Measurements from ENCODE around the gene CLTB.

Gene CLTB

GRCh38 chr5:176406436-176407052 is 9.8 kb downstream of the CLTB start:
- Histone ChIP-seq H3K4me3 (ENCODE audit: control insufficient read depth in 1 of 7, extremely low read depth in 1 of 7, insufficient read depth in 4 of 7, low read depth in 2 of 7, low read length in 6 of 7) (no peak overlapping the region), H3K36me3 (ENCODE audit: control insufficient read depth in 4 of 4, insufficient read depth in 4 of 4, low read length in 3 of 4) (peaks cover 3 to 21% (median 14%) of the 10 kb centered on the region in 4 experiments), H3K4me1 (ENCODE audit: control extremely low read depth in 1 of 4, control insufficient read depth in 4 of 4, insufficient read depth in 4 of 4, low read length in 3 of 4) (no peaks in the 10 kb centered on the region), H3K9me3 (ENCODE audit: control extremely low read depth in 1 of 5, control insufficient read depth in 4 of 5, insufficient read depth in 2 of 5, low read depth in 1 of 5, low read length in 4 of 5) (no peaks in the 10 kb centered on the region), H3K27ac (ENCODE audit: insufficient read depth in 1 of 2, low read depth in 1 of 2, low read length in 2 of 2, poor library complexity in 1 of 2, severe bottlenecking in 2 of 2) (no peak overlapping the region), H3K27me3 (replicated peaks in 2 of 5; ENCODE audit: control insufficient read depth in 4 of 5, insufficient read depth in 5 of 5, low read length in 4 of 5) (no peaks in the 10 kb centered on the region)
- POLR2A ChIA-PET = no interaction called here
- WGBS (ENCODE audit: insufficient coverage) = 96% methylated on average over 7 of the region's 9 CpGs
- CTCF ChIA-PET = interaction anchor here (0.9 to 2.0 kb wide), 5 partner anchors 9 to 172 kb away, joined by 3 to 7 read pairs (median 3); no protein-coding TSS in a partner anchor
- no peak for DNase-seq

GRCh38 chr5:176405656-176406435 is 10.5 kb downstream of the CLTB start:
- ChIA-PET CTCF (interaction anchor here (1.3 to 2.0 kb wide), 2 partner anchors 12 to 15 kb away, joined by 3 to 6 read pairs; no protein-coding TSS in a partner anchor), POLR2A (no interaction called here)
- H3K9me3 ChIP-seq (ENCODE audit: control extremely low read depth in 1 of 5, control insufficient read depth in 4 of 5, insufficient read depth in 2 of 5, low read depth in 1 of 5, low read length in 4 of 5) = no peaks in the 10 kb centered on the region
- peaks cover 3 to 21% (median 14%) of the 10 kb centered on the region in 4 experiments for H3K36me3 ChIP-seq (ENCODE audit: control insufficient read depth in 4 of 4, insufficient read depth in 4 of 4, low read length in 3 of 4)
- no peaks in the 10 kb centered on the region for H3K4me1 ChIP-seq (ENCODE audit: control extremely low read depth in 1 of 4, control insufficient read depth in 4 of 4, insufficient read depth in 4 of 4, low read length in 3 of 4)
- H3K27me3 ChIP-seq (replicated peaks in 2 of 5; ENCODE audit: control insufficient read depth in 4 of 5, insufficient read depth in 5 of 5, low read length in 4 of 5) = no peaks in the 10 kb centered on the region
- WGBS (ENCODE audit: insufficient coverage) = 95% methylated on average over 16 of the region's 20 CpGs
- DNase-seq = no peak
- H3K4me3 ChIP-seq (ENCODE audit: control insufficient read depth in 1 of 7, extremely low read depth in 1 of 7, insufficient read depth in 4 of 7, low read depth in 2 of 7, low read length in 6 of 7) = no peak overlapping the region
- H3K27ac ChIP-seq (ENCODE audit: insufficient read depth in 1 of 2, low read depth in 1 of 2, low read length in 2 of 2, poor library complexity in 1 of 2, severe bottlenecking in 2 of 2) = no peak overlapping the region

GRCh38 chr5:176401281-176402205 is 14.8 kb downstream of the CLTB start:
- CTCF ChIA-PET = interaction anchor here (1.5 kb wide), 1 partner anchor 10 kb away, joined by 4 read pairs; no protein-coding TSS in a partner anchor
- H3K9me3 ChIP-seq (ENCODE audit: control extremely low read depth in 1 of 5, control insufficient read depth in 4 of 5, insufficient read depth in 2 of 5, low read depth in 1 of 5, low read length in 4 of 5) = no peaks in the 10 kb centered on the region
- no peak overlapping the region for H3K4me3 ChIP-seq (ENCODE audit: control insufficient read depth in 1 of 7, extremely low read depth in 1 of 7, insufficient read depth in 4 of 7, low read depth in 2 of 7, low read length in 6 of 7)
- peaks cover 0 to 15% (median 11%) of the 10 kb centered on the region in 4 experiments for H3K36me3 ChIP-seq (ENCODE audit: control insufficient read depth in 4 of 4, insufficient read depth in 4 of 4, low read length in 3 of 4)
- DNase-seq = no peak
- H3K27ac ChIP-seq (ENCODE audit: insufficient read depth in 1 of 2, low read depth in 1 of 2, low read length in 2 of 2, poor library complexity in 1 of 2, severe bottlenecking in 2 of 2) = no peak overlapping the region
- H3K4me1 ChIP-seq (ENCODE audit: control extremely low read depth in 1 of 4, control insufficient read depth in 4 of 4, insufficient read depth in 4 of 4, low read length in 3 of 4) = no peaks in the 10 kb centered on the region
- WGBS (ENCODE audit: insufficient coverage) = 96% methylated on average over 16 of the region's 22 CpGs
- POLR2A ChIA-PET = no interaction called here
- no peaks in the 10 kb centered on the region for H3K27me3 ChIP-seq (replicated peaks in 2 of 5; ENCODE audit: control insufficient read depth in 4 of 5, insufficient read depth in 5 of 5, low read length in 4 of 5)

- DNase-seq = no peak
- Histone ChIP-seq H3K4me3 (ENCODE audit: control insufficient read depth in 1 of 7, extremely low read depth in 1 of 7, insufficient read depth in 4 of 7, low read depth in 2 of 7, low read length in 6 of 7) (no peak overlapping the region), H3K27ac (ENCODE audit: insufficient read depth in 1 of 2, low read depth in 1 of 2, low read length in 2 of 2, poor library complexity in 1 of 2, severe bottlenecking in 2 of 2) (no peak overlapping the region), H3K27me3 (replicated peaks in 2 of 5; ENCODE audit: control insufficient read depth in 4 of 5, insufficient read depth in 5 of 5, low read length in 4 of 5) (no peaks in the 10 kb centered on the region), H3K4me1 (ENCODE audit: control extremely low read depth in 1 of 4, control insufficient read depth in 4 of 4, insufficient read depth in 4 of 4, low read length in 3 of 4) (no peaks in the 10 kb centered on the region), H3K36me3 (ENCODE audit: control insufficient read depth in 4 of 4, insufficient read depth in 4 of 4, low read length in 3 of 4) (peaks cover 0 to 9% (median 5%) of the 10 kb centered on the region in 4 experiments), H3K9me3 (ENCODE audit: control extremely low read depth in 1 of 5, control insufficient read depth in 4 of 5, insufficient read depth in 2 of 5, low read depth in 1 of 5, low read length in 4 of 5) (no peaks in the 10 kb centered on the region)
- ChIA-PET CTCF (interaction anchor here (1.5 kb wide), 1 partner anchor 9 kb away, joined by 4 read pairs; no protein-coding TSS in a partner anchor), POLR2A (interaction anchor here (0.6 kb wide), 1 partner anchor 697 kb away, joined by 5 read pairs; no protein-coding TSS in a partner anchor)
- 97% methylated on average over 17 of the region's 17 CpGs for WGBS (ENCODE audit: insufficient coverage)
These were observed 15.8 kb downstream of the CLTB start for GRCh38 chr5:176400382-176401156.

- POLR2A ChIA-PET = no interaction called here
- Histone ChIP-seq H3K27me3 (replicated peaks in 2 of 5; ENCODE audit: control insufficient read depth in 4 of 5, insufficient read depth in 5 of 5, low read length in 4 of 5) (no peaks in the 10 kb centered on the region), H3K9me3 (ENCODE audit: control extremely low read depth in 1 of 5, control insufficient read depth in 4 of 5, insufficient read depth in 2 of 5, low read depth in 1 of 5, low read length in 4 of 5) (no peaks in the 10 kb centered on the region), H3K27ac (ENCODE audit: insufficient read depth in 1 of 2, low read depth in 1 of 2, low read length in 2 of 2, poor library complexity in 1 of 2, severe bottlenecking in 2 of 2) (no peak overlapping the region), H3K4me3 (ENCODE audit: control insufficient read depth in 1 of 7, extremely low read depth in 1 of 7, insufficient read depth in 4 of 7, low read depth in 2 of 7, low read length in 6 of 7) (no peak overlapping the region), H3K4me1 (ENCODE audit: control extremely low read depth in 1 of 4, control insufficient read depth in 4 of 4, insufficient read depth in 4 of 4, low read length in 3 of 4) (peaks cover 0 to under 1% (median 0%) of the 10 kb centered on the region in 4 experiments), H3K36me3 (ENCODE audit: control insufficient read depth in 4 of 4, insufficient read depth in 4 of 4, low read length in 3 of 4) (peaks cover 0 to 19% (median 9%) of the 10 kb centered on the region in 4 experiments)
- DNase-seq = no peak
- CTCF ChIA-PET = interaction anchor here (1.7 kb wide), 1 partner anchor 10 kb away, joined by 3 read pairs; no protein-coding TSS in a partner anchor
- 93% methylated on average over 11 of the region's 18 CpGs for WGBS (ENCODE audit: insufficient coverage)
These were observed 18.5 kb downstream of the CLTB start for GRCh38 chr5:176397736-176398420.

- peaks cover 0 to 16% (median 0%) of the 10 kb centered on the region in 4 experiments for H3K4me1 ChIP-seq (ENCODE audit: control extremely low read depth in 1 of 4, control insufficient read depth in 4 of 4, insufficient read depth in 4 of 4, low read length in 3 of 4)
- H3K27ac ChIP-seq (ENCODE audit: insufficient read depth in 1 of 2, low read depth in 1 of 2, low read length in 2 of 2, poor library complexity in 1 of 2, severe bottlenecking in 2 of 2) = peak overlapping the region in 1 of 2 experiments; percentile 66
- H3K27me3 ChIP-seq (replicated peaks in 2 of 5; ENCODE audit: control insufficient read depth in 4 of 5, insufficient read depth in 5 of 5, low read length in 4 of 5) = no peaks in the 10 kb centered on the region
- peaks cover 0 to 29% (median 13%) of the 10 kb centered on the region in 4 experiments for H3K36me3 ChIP-seq (ENCODE audit: control insufficient read depth in 4 of 4, insufficient read depth in 4 of 4, low read length in 3 of 4)
- WGBS (ENCODE audit: insufficient coverage) = 100% methylated on average over 3 of the region's 6 CpGs
- H3K4me3 ChIP-seq (ENCODE audit: control insufficient read depth in 1 of 7, extremely low read depth in 1 of 7, insufficient read depth in 4 of 7, low read depth in 2 of 7, low read length in 6 of 7) = no peak overlapping the region
- no peaks in the 10 kb centered on the region for H3K9me3 ChIP-seq (ENCODE audit: control extremely low read depth in 1 of 5, control insufficient read depth in 4 of 5, insufficient read depth in 2 of 5, low read depth in 1 of 5, low read length in 4 of 5)
- DNase-seq = no peak
- POLR2A ChIA-PET = no interaction called here
- CTCF ChIA-PET = no interaction called here
These were observed 20.0 kb downstream of the CLTB start for GRCh38 chr5:176396330-176396729.

Data from common myeloid progenitor, CD34-positive (primary cell).